HG03575 (cell line): Measurements from ENCODE around the gene APOBEC3H.
"Not testable (repeated sequence)": the region's sequence is repeated elsewhere in the genome, so short reads cannot be mapped to it uniquely, and the experiment has no call there.

Experiments
- ATAC-seq: cut with Tn5 transposase; IDR thresholded peaks from one replicate; pipeline ENCODE4 v1.9.1; 2021; ENCODE audit not compliant: unreplicated experiment, insufficient number of reproducible peaks, low FRiP score; ENCODE audit errors: extremely low read depth

APOBEC3H gene

GRCh38 chr22:39079054-39079637 is 17.9 kb upstream of the APOBEC3H start:
- ATAC-seq: not testable (repeated sequence)

GRCh38 chr22:39080052-39080762 is 16.8 kb upstream of the APOBEC3H start:
- ATAC-seq: no peak

- ATAC-seq: no peak
Measured at GRCh38 chr22:39081016-39081415, 16.0 kb upstream of the APOBEC3H start.

GRCh38 chr22:39081598-39081997 is 15.4 kb upstream of the APOBEC3H start:
- ATAC-seq: no peak

GRCh38 chr22:39083212-39084165 is 13.6 kb upstream of the APOBEC3H start:
- no peak for ATAC-seq

- no peak for ATAC-seq
Measured at GRCh38 chr22:39084666-39085065, 12.4 kb upstream of the APOBEC3H start.

- no peak for ATAC-seq
Measured at GRCh38 chr22:39087098-39087497, 9.9 kb upstream of the APOBEC3H start.

GRCh38 chr22:39087881-39088684 is 9.0 kb upstream of the APOBEC3H start:
- ATAC-seq: no peak

- no peak for ATAC-seq
Measured at GRCh38 chr22:39088685-39089032, 8.4 kb upstream of the APOBEC3H start.

GRCh38 chr22:39089928-39090327 is 7.1 kb upstream of the APOBEC3H start:
- ATAC-seq: no peak

- no peak for ATAC-seq
Measured at GRCh38 chr22:39090426-39091064, 6.5 kb upstream of the APOBEC3H start.

GRCh38 chr22:39091126-39092081 is 5.6 kb upstream of the APOBEC3H start:
- ATAC-seq: no peak

- no peak for ATAC-seq
Measured at GRCh38 chr22:39092111-39092862, 4.8 kb upstream of the APOBEC3H start.

- ATAC-seq: no peak
Measured at GRCh38 chr22:39094717-39095389, 2.2 kb upstream of the APOBEC3H start.

- ATAC-seq: no peak
Measured at GRCh38 chr22:39095971-39096370, 1.1 kb upstream of the APOBEC3H start.

GRCh38 chr22:39098026-39098425 is 982 bp downstream of the APOBEC3H start:
- ATAC-seq: no peak
